Small intestine (tissue), 7 donors: ENCODE measurements around the gene MAPK8IP2. TPM values are rescaled to one million over a fixed set of nuclear protein-coding genes. Genes with fewer than 3 reads are reported as not detected.

Experiments
- DNase-seq, 2 donors: peaks; one replicate each; pipeline versions ENCODE4 v3.0.0 to v3.0.0-alpha.2; 2013
- FAIRE-seq: peaks from 2 replicates; lab custom pipeline; 2012; peaks lifted over from hg19 to GRCh38; lab: Jason Lieb, UNC
- H3K27ac ChIP-seq, 3 donors: one replicate each; pipeline ENCODE4 v1.5.1; 2013; ENCODE audit warnings: low read length in 2 of 3, mild to moderate bottlenecking in 2 of 3, control low read depth in 1 of 3, inconsistent platforms in 1 of 3, low read depth in 1 of 3, moderate library complexity in 1 of 3
- H3K27me3 ChIP-seq, 3 donors: one replicate each; pipeline ENCODE4 v1.6.1; 2013; ENCODE audit warnings: low read length in 3 of 3, inconsistent platforms in 1 of 3; ENCODE audit not compliant: control insufficient read depth in 3 of 3, insufficient read depth in 3 of 3
- H3K36me3 ChIP-seq, 3 donors: one replicate each; pipeline ENCODE4 v1.6.1; 2013; ENCODE audit warnings: low read length in 3 of 3, inconsistent platforms in 1 of 3, low read depth in 1 of 3, mild to moderate bottlenecking in 1 of 3, moderate library complexity in 1 of 3; ENCODE audit not compliant: control insufficient read depth in 3 of 3, insufficient read depth in 2 of 3
- H3K4me1 ChIP-seq, 3 donors: one replicate each; pipeline ENCODE4 v1.6.1; 2013; ENCODE audit warnings: low read length in 2 of 3, inconsistent platforms in 1 of 3, low read depth in 1 of 3, mild to moderate bottlenecking in 1 of 3, moderate library complexity in 1 of 3; ENCODE audit not compliant: control insufficient read depth in 3 of 3, insufficient read depth in 2 of 3
- H3K4me3 ChIP-seq, 3 donors: one replicate each; pipeline ENCODE4 v1.5.1; 2013; ENCODE audit warnings: low read length in 3 of 3, control low read depth in 1 of 3, inconsistent platforms in 1 of 3, low read depth in 1 of 3, mild to moderate bottlenecking in 1 of 3, moderate library complexity in 1 of 3
- H3K9me3 ChIP-seq, 2 donors: one replicate each; pipeline ENCODE4 v1.6.1; 2013; ENCODE audit warnings: low read depth in 1 of 2, low read length in 1 of 2; ENCODE audit not compliant: control insufficient read depth in 2 of 2, insufficient read depth in 1 of 2
- WGBS, 3 donors: extraction: QIAGEN DNeasy Blood & Tissue Kit; methylation state at CpG; one replicate each; pipeline ENCODE4 v1.1.7; 2013; 5-methylcytosine and 5-hydroxymethylcytosine counted together
- polyA plus RNA-seq, 4 donors: library from polyadenylated mRNA; stranded (reverse) in 3 of 4; unstranded in 1 of 4; fragments of 200-250 nt in 3 of 4; fragments of 120-200 nt in 1 of 4; gene quantifications; one replicate each; pipeline versions ENCODE4 v1.2.1 to v1.2.3, GENCODE V29; 2013
- donor health status: healthy with polysubstance abuse.
- donor health status: control.
- donor health status: control.
- donor health status: Bipolar disorder and iron deficiency.
- donor health status: healthy.

MAPK8IP2 gene
- polyA plus RNA-seq, 4 donors = 0.22 to 3.5 (median 0.82) TPM

DNA sequence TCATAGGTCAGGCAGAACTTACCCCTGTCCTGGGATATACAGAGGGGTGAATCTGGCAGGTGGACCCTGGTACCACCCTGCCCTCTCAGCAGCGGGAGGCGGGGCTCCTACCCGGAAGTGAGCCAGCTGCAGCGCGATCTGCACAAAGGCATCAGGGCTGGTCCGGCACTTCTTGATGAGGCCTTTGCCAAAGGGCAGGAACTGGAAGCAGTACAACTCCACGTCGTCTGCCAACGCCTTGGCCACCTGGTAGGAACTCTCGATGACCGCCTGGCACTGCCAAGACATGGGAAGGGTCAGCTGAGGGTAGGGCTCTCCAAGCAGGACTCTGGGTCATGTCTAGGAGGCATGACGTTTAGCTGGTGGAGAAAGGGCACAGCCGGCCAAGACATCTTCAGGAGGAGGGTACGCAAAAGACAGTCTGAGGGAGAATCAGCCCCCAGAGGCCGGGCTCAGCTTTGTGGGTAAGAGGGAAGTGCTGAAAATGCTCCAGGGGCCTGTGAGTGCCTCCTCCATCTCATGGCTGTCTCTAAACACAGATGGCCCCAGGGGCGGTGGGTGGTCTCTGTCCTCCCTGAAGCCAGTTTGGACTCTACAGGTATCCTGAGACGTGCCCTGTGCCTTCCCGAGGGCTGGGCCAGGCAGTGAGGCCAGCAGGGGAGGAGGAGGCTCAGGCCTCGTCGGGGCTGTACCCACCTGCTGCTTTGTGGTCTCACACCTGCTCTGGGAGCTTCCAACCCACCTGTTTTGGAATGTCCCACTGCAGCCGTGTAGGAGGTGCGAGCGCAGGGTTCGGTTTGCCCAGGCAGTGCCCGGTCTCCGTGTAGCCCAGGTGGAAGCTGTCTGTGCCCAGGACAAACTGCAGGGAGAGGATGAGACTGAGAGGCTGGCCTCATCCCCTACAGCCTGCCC is 29.1 kb upstream of the MAPK8IP2 start:
- no peak overlapping the region for H3K27ac ChIP-seq
- 67 to 83% (median 69%) methylated on average over 25 to 26 of the region's 26 CpGs for WGBS, 3 donors
- FAIRE-seq (no peak), DNase-seq (no peak)
- no peaks in the 10 kb centered on the region for H3K9me3 ChIP-seq
- H3K4me1 ChIP-seq = peaks cover 0 to 11% (median 4%) of the 10 kb centered on the region in 3 donors
- peaks cover 0 to 76% (median 5%) of the 10 kb centered on the region in 3 donors for H3K36me3 ChIP-seq
- no peak overlapping the region for H3K4me3 ChIP-seq
- H3K27me3 ChIP-seq = no peaks in the 10 kb centered on the region

DNA sequence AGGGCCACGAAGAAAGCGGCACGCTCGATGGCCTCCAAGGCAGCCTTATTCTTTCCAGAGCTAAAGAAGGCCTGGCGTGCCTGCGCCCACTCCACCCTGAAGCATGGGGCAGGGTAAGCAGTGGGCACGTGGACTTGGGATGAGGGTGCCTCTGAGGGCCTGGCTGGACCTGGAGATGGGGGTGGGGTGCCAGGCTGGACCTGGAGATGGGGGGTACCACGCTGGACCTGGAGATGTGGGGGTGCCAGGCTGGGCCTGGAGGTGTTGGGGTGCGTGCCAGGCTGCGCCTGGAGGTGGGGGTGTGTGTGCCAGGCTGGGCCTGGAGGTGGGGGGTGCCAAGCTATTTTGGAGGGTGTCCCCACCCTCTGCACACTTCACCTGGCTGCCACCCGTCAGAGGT is 27.6 kb upstream of the MAPK8IP2 start:
- Histone ChIP-seq H3K27ac (no peak overlapping the region), H3K36me3 (peaks cover 0 to 73% (median 5%) of the 10 kb centered on the region in 3 donors), H3K4me3 (no peak overlapping the region), H3K9me3 (no peaks in the 10 kb centered on the region), H3K4me1 (peaks cover 0 to 11% (median 4%) of the 10 kb centered on the region in 3 donors), H3K27me3 (no peaks in the 10 kb centered on the region)
- no peak for FAIRE-seq
- DNase-seq = no peak
- 91 to 97% (median 94%) methylated on average over 9 to 11 of the region's 11 CpGs for WGBS, 3 donors

DNA sequence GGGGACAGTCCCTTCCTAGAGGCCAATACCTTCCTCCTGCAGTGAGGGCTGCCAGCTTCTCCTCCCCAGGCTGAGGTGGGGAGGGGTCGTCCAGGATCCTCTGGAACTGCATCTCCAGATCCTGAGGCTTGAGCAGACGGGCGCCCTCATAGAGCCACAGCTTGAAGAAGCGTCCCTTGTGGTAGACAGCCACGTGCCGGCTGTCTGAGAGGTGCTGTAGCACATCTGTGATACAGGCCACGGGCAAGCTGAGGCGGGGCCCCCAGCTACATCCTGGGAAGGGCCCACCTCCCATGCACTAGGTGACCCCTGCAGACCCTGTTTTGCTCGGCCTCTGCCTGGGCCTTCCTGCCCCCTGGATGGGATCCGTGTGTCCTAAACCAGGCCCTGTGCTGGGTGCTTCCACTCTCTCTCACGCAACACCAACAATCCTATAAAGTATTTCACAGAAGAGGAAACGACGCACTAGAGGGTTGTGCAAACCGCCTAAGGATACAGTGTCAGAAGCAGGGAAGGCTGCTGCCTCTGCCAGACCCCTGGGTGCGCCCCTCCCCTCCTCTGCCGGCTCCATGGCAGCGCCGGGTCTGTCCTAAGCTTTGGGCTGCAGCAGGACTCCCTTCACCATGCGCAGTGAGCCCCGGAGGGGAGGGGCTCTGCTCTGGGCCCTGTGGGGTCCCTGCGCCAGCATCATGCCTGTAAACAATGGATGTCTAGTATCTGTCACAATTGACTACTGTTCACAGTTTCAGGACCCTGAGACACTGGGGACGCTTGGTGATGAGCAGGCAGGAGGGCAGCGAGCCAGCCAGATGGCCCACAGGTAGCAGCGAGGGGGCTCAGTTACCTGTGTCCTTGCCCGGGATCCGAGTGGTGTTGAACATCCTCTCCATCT is 26.9 kb upstream of the MAPK8IP2 start:
- Histone ChIP-seq H3K9me3 (no peaks in the 10 kb centered on the region), H3K4me1 (peaks cover 2 to 13% (median 3%) of the 10 kb centered on the region in 3 donors), H3K27me3 (no peaks in the 10 kb centered on the region), H3K4me3 (no peak overlapping the region), H3K27ac (no peak overlapping the region), H3K36me3 (peaks cover 0 to 71% (median 5%) of the 10 kb centered on the region in 3 donors)
- no peak for FAIRE-seq
- no peak for DNase-seq
- 90 to 95% (median 90%) methylated on average over 25 to 26 of the region's 26 CpGs for WGBS, 3 donors

DNA sequence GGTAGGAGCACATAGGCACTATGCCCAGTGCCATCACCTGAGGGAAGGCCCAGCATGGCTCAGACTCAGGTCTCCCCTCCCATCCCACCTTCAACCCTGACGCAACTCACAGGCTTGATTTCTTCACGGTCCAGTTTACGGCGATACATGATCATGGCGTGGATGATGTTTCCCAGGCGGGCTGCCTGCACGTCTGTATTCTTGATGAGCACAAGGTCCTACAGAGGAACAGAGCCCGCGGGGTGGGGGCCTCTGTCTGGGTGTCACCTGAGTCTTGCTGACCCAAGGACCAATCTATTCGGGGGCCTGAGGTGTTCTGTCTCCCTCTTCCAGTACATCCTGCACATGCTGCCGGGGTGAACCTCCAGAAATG is 26.2 kb upstream of the MAPK8IP2 start:
- WGBS, 3 donors = 94 to 97% (median 96%) methylated on average over 11 of the region's 11 CpGs
- FAIRE-seq (no peak), DNase-seq (no peak)
- H3K36me3 ChIP-seq = peaks cover 0 to 71% (median 5%) of the 10 kb centered on the region in 3 donors
- no peaks in the 10 kb centered on the region for H3K27me3 ChIP-seq
- peaks cover 2 to 13% (median 3%) of the 10 kb centered on the region in 3 donors for H3K4me1 ChIP-seq
- no peak overlapping the region for H3K4me3 ChIP-seq
- no peaks in the 10 kb centered on the region for H3K9me3 ChIP-seq
- H3K27ac ChIP-seq = no peak overlapping the region

DNA sequence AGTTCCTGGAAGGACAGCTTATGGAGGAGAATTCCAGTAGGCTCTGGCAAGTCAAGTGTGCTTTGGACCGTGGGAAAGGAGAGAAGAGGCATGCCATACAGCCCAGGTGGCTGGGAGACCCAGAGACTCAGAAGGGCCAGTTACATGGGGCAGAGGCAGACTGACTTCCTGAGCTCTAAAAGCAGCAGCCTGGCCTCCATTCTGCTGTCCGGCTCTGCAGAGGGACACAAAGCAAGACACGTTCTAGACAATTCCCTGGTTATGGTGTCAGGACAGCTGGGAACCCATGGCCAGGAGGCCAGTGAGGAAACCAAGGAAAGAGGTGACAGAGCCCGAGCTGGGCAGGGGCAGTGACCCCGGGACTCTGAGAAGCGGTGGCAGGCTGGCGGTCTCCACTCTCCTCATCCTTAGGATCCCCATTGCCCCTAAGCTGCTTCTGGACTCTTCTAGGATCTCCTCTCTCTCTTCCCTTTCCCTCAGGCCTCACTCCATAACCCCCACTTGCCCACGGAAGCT is 25.1 kb upstream of the MAPK8IP2 start:
- H3K4me1 ChIP-seq = peaks cover 0 to 16% (median 3%) of the 10 kb centered on the region in 3 donors
- WGBS, 3 donors = 88 to 94% (median 90%) methylated on average over 8 of the region's 8 CpGs
- no peaks in the 10 kb centered on the region for H3K9me3 ChIP-seq
- DNase-seq (no peak), FAIRE-seq (no peak)
- peaks cover 0 to 72% (median 3%) of the 10 kb centered on the region in 3 donors for H3K36me3 ChIP-seq
- no peak overlapping the region for H3K27ac ChIP-seq
- H3K4me3 ChIP-seq = no peak overlapping the region
- no peaks in the 10 kb centered on the region for H3K27me3 ChIP-seq

DNA sequence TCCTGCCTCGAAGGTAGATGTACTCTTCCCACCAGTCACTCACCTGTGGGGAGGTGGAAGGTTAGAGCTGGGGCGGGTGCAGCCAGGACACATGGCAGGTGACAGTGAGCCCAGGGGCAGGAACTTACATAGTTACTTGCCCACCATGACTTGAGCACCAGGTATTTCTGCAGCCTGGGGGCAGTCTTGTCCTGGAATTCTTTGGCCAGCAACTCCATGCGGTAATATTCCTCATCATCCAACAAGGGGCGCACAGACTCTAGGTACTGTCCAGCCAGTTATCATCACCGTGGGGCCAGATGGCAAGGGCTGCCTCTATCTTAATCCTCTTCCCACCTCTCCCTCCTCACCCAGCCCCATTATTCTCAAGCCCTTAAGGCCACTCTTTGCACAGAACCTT is 24.5 kb upstream of the MAPK8IP2 start:
- Histone ChIP-seq H3K9me3 (no peaks in the 10 kb centered on the region), H3K27ac (no peak overlapping the region), H3K4me1 (peaks cover 0 to 18% (median 3%) of the 10 kb centered on the region in 3 donors), H3K27me3 (no peaks in the 10 kb centered on the region), H3K4me3 (no peak overlapping the region), H3K36me3 (peaks cover 0 to 70% (median 1%) of the 10 kb centered on the region in 3 donors)
- DNase-seq = peak; percentile 39 to 56
- no peak for FAIRE-seq
- WGBS, 3 donors = 44 to 59% (median 53%) methylated on average over 5 of the region's 5 CpGs

DNA sequence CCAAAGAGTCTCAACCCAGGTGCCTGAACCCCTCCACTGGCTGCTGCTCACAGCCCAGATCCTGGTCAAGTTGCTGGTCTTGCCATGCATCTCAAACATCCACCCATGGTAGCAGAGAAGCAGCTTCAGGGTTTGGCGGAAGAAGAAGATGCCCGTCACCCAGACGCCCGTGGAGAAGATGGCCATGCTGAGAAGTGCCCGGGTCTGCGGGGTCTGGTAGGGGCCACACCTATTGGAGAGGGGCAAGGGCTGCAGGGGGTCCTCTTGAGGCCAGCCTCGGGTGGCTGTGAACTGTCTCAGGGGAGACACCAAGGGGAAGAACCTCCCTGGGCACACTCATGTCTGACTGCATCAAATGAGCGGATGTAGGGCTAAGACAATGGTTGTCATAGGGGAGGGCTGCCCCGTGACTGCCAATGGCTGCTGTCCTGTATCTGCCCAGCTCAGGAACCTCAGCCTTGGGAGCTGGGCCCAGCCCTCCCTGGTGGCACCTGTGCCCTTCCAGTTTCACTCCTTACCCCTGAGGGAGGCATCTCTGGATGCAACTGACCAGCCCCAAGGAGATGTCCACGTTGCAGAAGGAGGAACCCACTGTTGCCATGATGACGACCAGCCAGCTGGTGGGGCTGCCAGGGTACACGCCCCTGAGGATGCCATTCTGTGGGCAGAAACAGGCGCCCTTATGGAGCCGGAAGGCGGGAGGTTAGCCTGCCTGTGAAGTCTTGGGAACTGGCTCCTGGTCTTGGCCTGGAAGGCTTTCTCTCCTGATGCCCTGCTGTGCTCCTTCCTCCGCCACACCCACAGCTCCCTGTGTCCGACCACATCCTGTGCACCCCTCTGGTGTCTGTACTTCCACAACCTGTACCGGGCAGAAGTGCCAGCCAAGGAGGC is 23.5 kb upstream of the MAPK8IP2 start:
- Histone ChIP-seq H3K4me1 (peaks cover 2 to 25% (median 7%) of the 10 kb centered on the region in 3 donors), H3K27me3 (no peaks in the 10 kb centered on the region), H3K4me3 (no peak overlapping the region), H3K9me3 (no peaks in the 10 kb centered on the region), H3K36me3 (peaks cover 0 to 66% (median 0%) of the 10 kb centered on the region in 3 donors), H3K27ac (no peak overlapping the region)
- 81 to 86% (median 85%) methylated on average over 18 of the region's 18 CpGs for WGBS, 3 donors
- no peak for DNase-seq
- FAIRE-seq = no peak
